Astrocyte (in vitro differentiated cells and primary cell): ENCODE data around the gene EP400. TPM values are rescaled to one million over a fixed set of nuclear protein-coding genes. Genes with fewer than 3 reads are reported as not detected.

Experiments
- DNase-seq: peaks from one replicate; pipeline ENCODE4 v3.0.0-alpha.2; 2010; ENCODE audit warnings: low read depth
- FAIRE-seq: peaks from 2 replicates; lab custom pipeline; 2011; peaks lifted over from hg19 to GRCh38; lab: Jason Lieb, UNC
- H2AFZ ChIP-seq: 2 replicates; pipeline ENCODE4 v1.6.0; 2012; ENCODE audit warnings: low read depth, low read length, inconsistent platforms
- H3K27ac ChIP-seq: 2 replicates; pipeline ENCODE4 v1.5.1; 2011; ENCODE audit warnings: low read depth, low read length, inconsistent platforms
- H3K27me3 ChIP-seq: 2 replicates; pipeline ENCODE4 v1.6.0; 2011; ENCODE audit warnings: low read length, inconsistent platforms; ENCODE audit not compliant: insufficient read depth
- H3K36me3 ChIP-seq: 2 replicates; pipeline ENCODE4 v1.5.1; 2011; ENCODE audit warnings: low read length, inconsistent platforms; ENCODE audit not compliant: insufficient read depth
- H3K4me1 ChIP-seq: 2 replicates; pipeline ENCODE4 v1.5.1; 2011; ENCODE audit warnings: low read length, inconsistent platforms; ENCODE audit not compliant: insufficient read depth
- H3K4me2 ChIP-seq: 2 replicates; pipeline ENCODE4 v1.6.0; 2012; ENCODE audit warnings: low read length, inconsistent platforms
- H3K4me3 ChIP-seq: 2 replicates; pipeline ENCODE4 v1.5.1; 2011; ENCODE audit warnings: low read depth, mild to moderate bottlenecking, low read length, inconsistent platforms; ENCODE audit not compliant: insufficient read depth
- H3K79me2 ChIP-seq: 2 replicates; pipeline ENCODE4 v1.6.0; 2012; ENCODE audit warnings: mild to moderate bottlenecking, low read length, inconsistent platforms; ENCODE audit not compliant: insufficient read depth
- H3K9ac ChIP-seq: 2 replicates; pipeline ENCODE4 v1.6.0; 2012; ENCODE audit warnings: mild to moderate bottlenecking, low read length, inconsistent platforms
- H3K9me3 ChIP-seq: 2 replicates; pipeline ENCODE4 v1.5.1; 2012; ENCODE audit warnings: low read depth, mild to moderate bottlenecking, low read length, inconsistent platforms; ENCODE audit not compliant: insufficient read depth
- H4K20me1 ChIP-seq: 2 replicates; pipeline ENCODE4 v1.6.0; 2012; ENCODE audit warnings: low read length, inconsistent platforms; ENCODE audit not compliant: insufficient read depth
- H3K27ac Mint-ChIP-seq: one replicate; pipeline ENCODE4 v1.8.0; 2021; ENCODE audit warnings: mild to moderate bottlenecking, mixed read lengths; ENCODE audit not compliant: unreplicated experiment
- H3K27me3 Mint-ChIP-seq: one replicate; pipeline ENCODE4 v1.8.0; 2021; ENCODE audit warnings: low read depth, mixed read lengths; ENCODE audit not compliant: unreplicated experiment
- H3K36me3 Mint-ChIP-seq: one replicate; pipeline ENCODE4 v1.8.0; 2021; ENCODE audit warnings: low read depth, mixed read lengths; ENCODE audit not compliant: unreplicated experiment
- H3K4me1 Mint-ChIP-seq: one replicate; pipeline ENCODE4 v1.8.0; 2021; ENCODE audit warnings: low read depth, mixed read lengths; ENCODE audit not compliant: unreplicated experiment
- H3K4me3 Mint-ChIP-seq: one replicate; pipeline ENCODE4 v1.8.0; 2021; ENCODE audit warnings: mild to moderate bottlenecking, moderate library complexity, mixed read lengths; ENCODE audit not compliant: unreplicated experiment
- H3K9me3 Mint-ChIP-seq: one replicate; pipeline ENCODE4 v1.8.0; 2021; ENCODE audit warnings: mild to moderate bottlenecking, mixed read lengths; ENCODE audit not compliant: unreplicated experiment
- CTCF ChIP-seq: IDR thresholded peaks from 2 replicates; pipeline ENCODE4 v1.5.1; 2011; ENCODE audit warnings: low read depth, mild to moderate bottlenecking, inconsistent platforms, low read length, moderate library complexity; ENCODE audit not compliant: insufficient read depth
- EZH2 ChIP-seq: IDR thresholded peaks from 2 replicates; pipeline ENCODE4 v1.6.1; 2012; ENCODE audit warnings: mild to moderate bottlenecking, low read length, inconsistent platforms; ENCODE audit not compliant: insufficient read depth
- total RNA-seq: library from RNA; stranded (reverse); gene quantifications from 2 replicates; pipeline ENCODE4 v1.2.1, GENCODE V29; 2021

Gene EP400
- total RNA-seq, 1 donor from 2014 or later = 39.8 TPM

DNA sequence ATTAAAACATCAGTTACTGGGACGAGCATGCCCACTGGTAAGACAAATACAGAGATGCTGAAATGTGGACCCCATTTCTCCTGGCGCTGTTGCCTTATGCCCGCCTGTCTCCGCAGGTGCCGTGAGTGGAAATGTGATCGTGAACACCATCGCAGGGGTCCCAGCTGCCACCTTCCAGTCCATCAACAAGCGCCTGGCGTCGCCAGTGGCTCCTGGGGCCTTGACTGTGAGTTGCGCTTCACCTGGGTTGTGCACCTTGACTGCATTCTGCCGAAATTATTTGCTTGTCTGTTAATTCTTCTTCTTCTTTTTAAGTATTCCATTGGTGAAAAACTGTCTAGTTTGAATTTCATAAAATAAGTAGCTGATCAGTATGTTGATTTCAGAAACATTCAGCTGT, 105.2 kb downstream of the EP400 start:
- no peaks in the 10 kb centered on the region for H3K79me2 ChIP-seq
- FAIRE-seq (no peak), DNase-seq (no peak)
- H3K4me1 ChIP-seq = no peaks in the 10 kb centered on the region
- no peak overlapping the region for H3K4me2 ChIP-seq
- Mint-ChIP-seq H3K27ac (no peak overlapping the region), H3K9me3 (no peaks in the 10 kb centered on the region), H3K4me3 (no peak overlapping the region), H3K36me3 (peaks cover 32% of the 10 kb centered on the region), H3K4me1 (peaks cover 4% of the 10 kb centered on the region), H3K27me3 (no peaks in the 10 kb centered on the region)
- H3K27me3 ChIP-seq = no peaks in the 10 kb centered on the region
- H3K36me3 ChIP-seq = peaks cover 50% of the 10 kb centered on the region
- no peak overlapping the region for H3K9ac ChIP-seq
- peaks cover 4% of the 10 kb centered on the region for H3K9me3 ChIP-seq
- H3K27ac ChIP-seq = no peak overlapping the region
- no peak for TF ChIP-seq CTCF
- TF ChIP-seq EZH2 = no peak
- peaks cover 34% of the 10 kb centered on the region for H4K20me1 ChIP-seq
- no peak overlapping the region for H2AFZ ChIP-seq
- no peak overlapping the region for H3K4me3 ChIP-seq

GRCh38 chr12:132055535-132056096, 105.9 kb downstream of the EP400 start:
- Mint-ChIP-seq H3K4me3 (no peak overlapping the region), H3K27ac (no peak overlapping the region), H3K27me3 (no peaks in the 10 kb centered on the region), H3K4me1 (peaks cover 4% of the 10 kb centered on the region), H3K36me3 (peaks cover 27% of the 10 kb centered on the region), H3K9me3 (no peaks in the 10 kb centered on the region)
- no peaks in the 10 kb centered on the region for H3K4me1 ChIP-seq
- no peak for FAIRE-seq
- no peaks in the 10 kb centered on the region for H3K27me3 ChIP-seq
- H3K4me3 ChIP-seq = no peak overlapping the region
- no peak overlapping the region for H3K9ac ChIP-seq
- H3K27ac ChIP-seq = no peak overlapping the region
- peaks cover 28% of the 10 kb centered on the region for H4K20me1 ChIP-seq
- H2AFZ ChIP-seq = no peak overlapping the region
- H3K79me2 ChIP-seq = no peaks in the 10 kb centered on the region
- peaks cover 46% of the 10 kb centered on the region for H3K36me3 ChIP-seq
- no peak for TF ChIP-seq CTCF
- TF ChIP-seq EZH2 = no peak
- no peak for DNase-seq
- H3K4me2 ChIP-seq = no peak overlapping the region
- H3K9me3 ChIP-seq = peaks cover 4% of the 10 kb centered on the region

- Histone ChIP-seq H3K4me1 (no peaks in the 10 kb centered on the region), H3K27ac (no peak overlapping the region), H3K27me3 (no peaks in the 10 kb centered on the region), H3K79me2 (no peaks in the 10 kb centered on the region), H3K4me3 (no peak overlapping the region), H4K20me1 (peaks cover 24% of the 10 kb centered on the region), H3K9me3 (no peaks in the 10 kb centered on the region), H3K9ac (no peak overlapping the region), H2AFZ (no peak overlapping the region), H3K4me2 (no peak overlapping the region), H3K36me3 (peaks cover 41% of the 10 kb centered on the region)
- peaks cover 21% of the 10 kb centered on the region for H3K36me3 Mint-ChIP-seq
- peaks cover 4% of the 10 kb centered on the region for H3K4me1 Mint-ChIP-seq
- no peaks in the 10 kb centered on the region for H3K27me3 Mint-ChIP-seq
- no peak overlapping the region for H3K27ac Mint-ChIP-seq
- TF ChIP-seq CTCF (no peak), EZH2 (no peak)
- FAIRE-seq = no peak
- DNase-seq = no peak
- no peak overlapping the region for H3K4me3 Mint-ChIP-seq
- H3K9me3 Mint-ChIP-seq = no peaks in the 10 kb centered on the region
Measured at GRCh38 chr12:132056320-132056719, 106.6 kb downstream of the EP400 start.
